Adrenal gland (tissue), 5 donors: ENCODE results near the gene NFATC3.
"Not testable (repeated sequence)": the region's sequence is repeated elsewhere in the genome, so short reads cannot be mapped to it uniquely, and the experiment has no call there.

Experiments
- POLR2A ChIP-seq, 2 donors: fragments of 450-650 bp; IDR thresholded peaks; one replicate each; pipeline ENCODE4 v1.6.1; 2017; ENCODE audit warnings: antibody characterized with exemption in 2 of 2, mild to moderate bottlenecking in 2 of 2, moderate library complexity in 1 of 2
- TF ChIP-seq, protein P1 (sequence below), 6 experiments: fragments of 450-650 bp in 4 of 6; fragments of 200-600 bp in 2 of 6; sonication (generic) in 1 of 6; IDR thresholded peaks; 1 replicate in 5 of 6; 2 replicates in 1 of 6; pipeline versions ENCODE4 v1.5.1 to v1.8.0; 2016 to 2021; ENCODE audit warnings: antibody characterized with exemption in 6 of 6, mild to moderate bottlenecking in 2 of 6, moderate library complexity in 1 of 6
- donor health status: DM: no; HTN: no; CAD: no.

DNA sequence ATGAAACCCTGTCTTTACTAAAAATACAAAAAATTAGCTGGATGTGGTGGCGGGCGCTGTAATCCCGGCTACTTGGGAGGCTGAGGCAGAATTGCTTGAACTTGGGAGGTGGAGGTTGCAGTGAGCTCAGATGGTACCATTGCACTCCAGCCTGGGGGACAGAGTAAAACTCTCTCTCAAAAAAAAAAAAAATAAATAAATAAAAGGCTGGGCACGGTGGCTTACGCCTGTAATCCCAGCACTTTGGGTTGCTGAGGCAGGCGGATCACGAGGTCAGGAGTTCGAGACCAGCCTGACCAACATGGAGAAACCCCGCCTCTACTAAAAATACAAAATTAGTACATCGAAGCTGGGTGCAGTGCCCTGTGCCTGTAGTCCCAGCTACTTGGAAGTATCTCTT lies 7.1 kb downstream of the NFATC3 start:
- TF ChIP-seq, protein P1, sequence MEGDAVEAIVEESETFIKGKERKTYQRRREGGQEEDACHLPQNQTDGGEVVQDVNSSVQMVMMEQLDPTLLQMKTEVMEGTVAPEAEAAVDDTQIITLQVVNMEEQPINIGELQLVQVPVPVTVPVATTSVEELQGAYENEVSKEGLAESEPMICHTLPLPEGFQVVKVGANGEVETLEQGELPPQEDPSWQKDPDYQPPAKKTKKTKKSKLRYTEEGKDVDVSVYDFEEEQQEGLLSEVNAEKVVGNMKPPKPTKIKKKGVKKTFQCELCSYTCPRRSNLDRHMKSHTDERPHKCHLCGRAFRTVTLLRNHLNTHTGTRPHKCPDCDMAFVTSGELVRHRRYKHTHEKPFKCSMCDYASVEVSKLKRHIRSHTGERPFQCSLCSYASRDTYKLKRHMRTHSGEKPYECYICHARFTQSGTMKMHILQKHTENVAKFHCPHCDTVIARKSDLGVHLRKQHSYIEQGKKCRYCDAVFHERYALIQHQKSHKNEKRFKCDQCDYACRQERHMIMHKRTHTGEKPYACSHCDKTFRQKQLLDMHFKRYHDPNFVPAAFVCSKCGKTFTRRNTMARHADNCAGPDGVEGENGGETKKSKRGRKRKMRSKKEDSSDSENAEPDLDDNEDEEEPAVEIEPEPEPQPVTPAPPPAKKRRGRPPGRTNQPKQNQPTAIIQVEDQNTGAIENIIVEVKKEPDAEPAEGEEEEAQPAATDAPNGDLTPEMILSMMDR (IDR thresholded peaks at IDR 0.05), result not testable (repeated sequence)
- not testable (repeated sequence) for TF ChIP-seq POLR2A (IDR thresholded peaks at IDR 0.05)
